Heart left ventricle (tissue), 16 donors: ENCODE measurements around the gene RIMS1. TPM values are rescaled to one million over a fixed set of nuclear protein-coding genes. Genes with fewer than 3 reads are reported as not detected.

ENCODE experiments used
- ATAC-seq, 4 donors: fragments of 200-7000 bp; cut with Tn5 transposase; one replicate each; pipeline ENCODE4 v1.9.1; 2020 to 2022; ENCODE audit warnings: moderate library complexity in 4 of 4, mild to moderate bottlenecking in 3 of 4, moderate number of reproducible peaks in 1 of 4
- DNase-seq, 5 donors: peaks; one replicate each; pipeline ENCODE4 v3.0.0-alpha.2; 2020
- H3K27ac ChIP-seq, 12 donors: fragments of 200-600 bp; sonication (generic) in 4 of 12; one replicate each; pipeline versions ENCODE4 v1.5.0 to v1.8.0; 2016 to 2022; ENCODE audit warnings: mild to moderate bottlenecking in 2 of 12
- H3K27me3 ChIP-seq, 9 donors: fragments of 200-600 bp; sonication (generic) in 2 of 9; one replicate each; pipeline versions ENCODE4 v1.5.1 to v1.8.0; 2016 to 2022; ENCODE audit warnings: mild to moderate bottlenecking in 3 of 9
- H3K36me3 ChIP-seq, 9 donors: fragments of 200-600 bp; sonication (generic) in 2 of 9; one replicate each; pipeline versions ENCODE4 v1.5.0 to v1.8.0; 2018 to 2022; ENCODE audit warnings: mild to moderate bottlenecking in 2 of 9
- H3K4me1 ChIP-seq, 12 donors: fragments of 200-600 bp; sonication (generic) in 4 of 12; one replicate each; pipeline versions ENCODE4 v1.5.0 to v1.8.0; 2016 to 2022; ENCODE audit warnings: mild to moderate bottlenecking in 3 of 12
- H3K4me3 ChIP-seq, 12 donors: fragments of 200-600 bp; sonication (generic) in 4 of 12; one replicate each; pipeline versions ENCODE4 v1.5.0 to v1.8.0; 2017 to 2022; ENCODE audit warnings: mild to moderate bottlenecking in 9 of 12, moderate library complexity in 4 of 12
- H3K9me3 ChIP-seq, 12 donors: fragments of 200-600 bp; sonication (generic) in 4 of 12; one replicate each; pipeline versions ENCODE4 v1.5.0 to v1.8.0; 2016 to 2022; ENCODE audit warnings: mild to moderate bottlenecking in 1 of 12
- CTCF ChIP-seq, 12 donors: fragments of 200-600 bp; sonication (generic) in 4 of 12; IDR thresholded peaks; one replicate each; pipeline versions ENCODE4 v1.5.0 to v1.8.0; 2018 to 2022; ENCODE audit warnings: antibody characterized with exemption in 12 of 12, mild to moderate bottlenecking in 5 of 12
- POLR2A ChIP-seq, 2 donors: fragments of 450-650 bp; IDR thresholded peaks; one replicate each; pipeline ENCODE4 v1.6.1; 2017; ENCODE audit warnings: antibody characterized with exemption in 2 of 2, mild to moderate bottlenecking in 2 of 2, moderate library complexity in 2 of 2
- WGBS, 4 donors: extraction: QIAGEN DNeasy Blood & Tissue Kit in 2 of 4; methylation state at CpG; one replicate each; pipeline versions ENCODE4 v1.1.5 to v1.1.7; 2013 to 2018; 5-methylcytosine and 5-hydroxymethylcytosine counted together
- intact Hi-C, 10 donors: fragments of 100-400 bp; cut with DNase I; formaldehyde crosslinking; loops; one replicate each; pipeline versions ENCODE4 v1.11.1 to v1.14.2; 2022
- polyA plus RNA-seq, 2 donors: library from polyadenylated mRNA; stranded (reverse); fragments of 200-250 nt; gene quantifications; one replicate each; pipeline ENCODE4 v1.2.3, GENCODE V29; 2013
- total RNA-seq, 9 donors: library from RNA; depleted of rRNA in 2 of 9; stranded (reverse); fragments of >200 nt in 2 of 9; fragmentation: NEBNext Ultra II Directional in 3 of 9; extraction: Animal tissue kit (Norgen Biotek cat#: 25700) in 3 of 9; gene quantifications; one replicate each; pipeline versions ENCODE4 v1.1.0 to v1.2.4, GENCODE V29; 2016 to 2023
- donor health status: ischemic (EF 13 %, LVEDD 7.1; RV severe dilation, severe dysfunction).
- donor health status: healthy with polysubstance abuse.
- donor health status: DM: no; HTN: yes; CAD: no.
- donor health status: DM: no; HTN: no; CAD: no.
- donor health status: ischemic (EF 25% LVEDD 6.9; RV normal size, moderate dysfunction).
- donor health status: ischemic (EF 25% LVEDD 5.7; RV mildly dilated, moderate dysfunction).
- donor health status: healthy.
- donor health status: DM: yes; HTN: yes; CAD: no.
- donor health status: ischemic (EF 35%, LVEDD 5.7; RV mildly dilated, moderate dysfunction).
- donor health status: nonischemic (EF 11% LVEDD 7.7; RV severe dilation, severe dysfunction).
- donor health status: DM: yes; HTN: yes; CAD: no.
- donor health status: PGD.
- donor health status: ischemic (EF 29% LVEDD 5.4; RV normal size, mild dysfunction).
- donor health status: nonischemic (EF 23%, LVEDD 6.1; RV moderate dilation, normal function).

Gene RIMS1
- total and polyA plus RNA-seq, 11 donors, result 0.11 to 3.2 (median 1.1) TPM; not detected in 4

- ATAC-seq (no peak), DNase-seq (no peak)
- Histone ChIP-seq H3K4me3 (no peak overlapping the region), H3K4me1 (no peaks in the 10 kb centered on the region), H3K27me3 (peaks cover 0 to 10% (median 0%) of the 10 kb centered on the region in 9 donors), H3K9me3 (no peaks in the 10 kb centered on the region), H3K36me3 (no peaks in the 10 kb centered on the region), H3K27ac (no peak overlapping the region)
- TF ChIP-seq CTCF (IDR thresholded peaks at IDR 0.05) (no peak), POLR2A (IDR thresholded peaks at IDR 0.05) (no peak)
- intact Hi-C loops, result loop anchor here in 1 of 10 donors (5.0 kb wide), 1 partner anchor 546 kb away; no protein-coding TSS in a partner anchor
- 88 to 90% (median 89%) methylated on average over 1 of the region's 1 CpG for WGBS, 4 donors
Measured at GRCh38 chr6:72078096-72078495, 191.7 kb downstream of the RIMS1 start.

GRCh38 chr6:72080260-72080941 lies 194.1 kb downstream of the RIMS1 start:
- no peaks in the 10 kb centered on the region for H3K4me1 ChIP-seq
- no peak overlapping the region for H3K27ac ChIP-seq
- H3K27me3 ChIP-seq, result peaks cover 0 to 10% (median 0%) of the 10 kb centered on the region in 9 donors
- H3K36me3 ChIP-seq, result no peaks in the 10 kb centered on the region
- H3K4me3 ChIP-seq, result no peak overlapping the region
- ATAC-seq, result no peak
- no peaks in the 10 kb centered on the region for H3K9me3 ChIP-seq
- intact Hi-C loops, result loop anchor here in 7 of 10 donors (5.0 to 10.0 kb wide), 5 partner anchors 456 to 696 kb away; no protein-coding TSS in a partner anchor
- no peak for DNase-seq
- TF ChIP-seq POLR2A (IDR thresholded peaks at IDR 0.05), result no peak
- no peak for TF ChIP-seq CTCF (IDR thresholded peaks at IDR 0.05)
- 43 to 67% (median 64%) methylated on average over 2 of the region's 2 CpGs for WGBS, 4 donors

GRCh38 chr6:72081871-72082270 lies 195.5 kb downstream of the RIMS1 start:
- DNase-seq (no peak), ATAC-seq (no peak)
- no peaks in the 10 kb centered on the region for H3K9me3 ChIP-seq
- intact Hi-C loops, result loop anchor here in 7 of 10 donors (5.0 to 10.0 kb wide), 5 partner anchors 457 to 697 kb away; no protein-coding TSS in a partner anchor
- H3K36me3 ChIP-seq, result no peaks in the 10 kb centered on the region
- H3K27me3 ChIP-seq, result peaks cover 0 to 9% (median 0%) of the 10 kb centered on the region in 9 donors
- H3K4me1 ChIP-seq, result no peaks in the 10 kb centered on the region
- no peak overlapping the region for H3K27ac ChIP-seq
- TF ChIP-seq POLR2A (IDR thresholded peaks at IDR 0.05), result no peak
- no peak for TF ChIP-seq CTCF (IDR thresholded peaks at IDR 0.05)
- no peak overlapping the region for H3K4me3 ChIP-seq

GRCh38 chr6:72083976-72084375 lies 197.6 kb downstream of the RIMS1 start:
- ATAC-seq (no peak), DNase-seq (no peak)
- Histone ChIP-seq H3K27ac (no peak overlapping the region), H3K4me1 (no peaks in the 10 kb centered on the region), H3K9me3 (no peaks in the 10 kb centered on the region), H3K36me3 (no peaks in the 10 kb centered on the region), H3K4me3 (no peak overlapping the region), H3K27me3 (peaks cover 0 to 9% (median 0%) of the 10 kb centered on the region in 9 donors)
- 91 to 94% (median 93%) methylated on average over 1 of the region's 1 CpG for WGBS, 4 donors
- TF ChIP-seq POLR2A (IDR thresholded peaks at IDR 0.05), result no peak
- no peak for TF ChIP-seq CTCF (IDR thresholded peaks at IDR 0.05)
- intact Hi-C loops, result loop anchor here in 8 of 10 donors (2.0 to 10.0 kb wide), 6 partner anchors 459 to 699 kb away; no protein-coding TSS in a partner anchor
